ENCODE measurements around the gene NKD2. TPM values are rescaled to one million over a fixed set of nuclear protein-coding genes. Genes with fewer than 3 reads are reported as not detected.
A peak's percentile ranks its signal among the peaks of the same experiment; 100 is the strongest.

NKD2 gene
- total and polyA plus RNA-seq, 7 experiments from 2014 or later, result 4.8 TPM; not detected in 6

- DNase-seq (no peak), ATAC-seq (no peak)
- CTCF ChIA-PET, result no interaction called here
- Histone ChIP-seq H3K36me3 (ENCODE audit: control insufficient read depth in 2 of 3, insufficient read depth in 3 of 3, low read length in 3 of 3) (peaks cover 0 to 45% (median 0%) of the 10 kb centered on the region in 3 experiments), H3K27ac (ENCODE audit: low read depth, low read length) (no peak overlapping the region), H3K4me1 (ENCODE audit: control insufficient read depth in 2 of 2, insufficient read depth in 2 of 2, low read length in 2 of 2) (no peaks in the 10 kb centered on the region), H3K9me3 (ENCODE audit: control insufficient read depth in 2 of 3, low read length in 3 of 3) (no peaks in the 10 kb centered on the region), H3K4me3 (ENCODE audit: low read length) (no peak overlapping the region), H3K27me3 (ENCODE audit: control insufficient read depth in 2 of 2, insufficient read depth in 2 of 2, low read length in 2 of 2) (no peaks in the 10 kb centered on the region)
- H3K36me3 Mint-ChIP-seq, result peaks cover 0 to 31% (median 4%) of the 10 kb centered on the region in 5 donors
- H3K27me3 Mint-ChIP-seq, result no peaks in the 10 kb centered on the region
- POLR2A ChIA-PET, result no interaction called here
- H3K4me3 Mint-ChIP-seq, result no peak overlapping the region
- H3K27ac Mint-ChIP-seq, result no peak overlapping the region
- peaks cover 0 to 9% (median 4%) of the 10 kb centered on the region in 7 donors for H3K4me1 Mint-ChIP-seq
- H3K9me3 Mint-ChIP-seq, result peaks cover 0 to 29% (median 0%) of the 10 kb centered on the region in 11 donors
- intact Hi-C loops (cut with micrococcal nuclease), result loop anchor here in 1 of 2 donors (10.0 kb wide), 1 partner anchor 54 kb away; no protein-coding TSS in a partner anchor
These were observed 42.1 kb downstream of the NKD2 start for GRCh38 chr5:1050423-1051365.

- Mint-ChIP-seq H3K27me3 (no peaks in the 10 kb centered on the region), H3K4me1 (peaks cover 0 to 4% (median 0%) of the 10 kb centered on the region in 7 donors), H3K36me3 (peaks cover 0 to 25% (median 4%) of the 10 kb centered on the region in 5 donors), H3K9me3 (peaks cover 0 to 23% (median 0%) of the 10 kb centered on the region in 11 donors), H3K4me3 (no peak overlapping the region), H3K27ac (no peak overlapping the region)
- no peak overlapping the region for H3K27ac ChIP-seq (ENCODE audit: low read depth, low read length)
- ATAC-seq (no peak), DNase-seq (no peak)
- H3K36me3 ChIP-seq (ENCODE audit: control insufficient read depth in 2 of 3, insufficient read depth in 3 of 3, low read length in 3 of 3), result peaks cover 0 to 51% (median 0%) of the 10 kb centered on the region in 3 experiments
- H3K4me3 ChIP-seq (ENCODE audit: low read length), result no peak overlapping the region
- H3K27me3 ChIP-seq (ENCODE audit: control insufficient read depth in 2 of 2, insufficient read depth in 2 of 2, low read length in 2 of 2), result no peaks in the 10 kb centered on the region
- ChIA-PET POLR2A (no interaction called here), CTCF (interaction anchor here (1.8 kb wide), 1 partner anchor 87 kb away, joined by 6 read pairs; no protein-coding TSS in a partner anchor)
- intact Hi-C loops (cut with micrococcal nuclease), result loop anchor here in 1 of 2 donors (10.0 kb wide), 1 partner anchor 53 kb away; no protein-coding TSS in a partner anchor
- no peaks in the 10 kb centered on the region for H3K4me1 ChIP-seq (ENCODE audit: control insufficient read depth in 2 of 2, insufficient read depth in 2 of 2, low read length in 2 of 2)
- H3K9me3 ChIP-seq (ENCODE audit: control insufficient read depth in 2 of 3, low read length in 3 of 3), result no peaks in the 10 kb centered on the region
These were observed 42.7 kb downstream of the NKD2 start for GRCh38 chr5:1051366-1051720.

GRCh38 chr5:1052076-1052475, 43.5 kb downstream of the NKD2 start:
- Mint-ChIP-seq H3K4me1 (peaks cover 0 to 4% (median 0%) of the 10 kb centered on the region in 7 donors), H3K27me3 (no peaks in the 10 kb centered on the region), H3K9me3 (peaks cover 0 to 15% (median 0%) of the 10 kb centered on the region in 11 donors), H3K27ac (peak overlapping the region in 1 of 9 donors; percentile 73), H3K4me3 (no peak overlapping the region), H3K36me3 (peaks cover 0 to 17% (median 4%) of the 10 kb centered on the region in 5 donors)
- Histone ChIP-seq H3K4me3 (ENCODE audit: low read length) (no peak overlapping the region), H3K27ac (ENCODE audit: low read depth, low read length) (no peak overlapping the region), H3K27me3 (ENCODE audit: control insufficient read depth in 2 of 2, insufficient read depth in 2 of 2, low read length in 2 of 2) (no peaks in the 10 kb centered on the region), H3K4me1 (ENCODE audit: control insufficient read depth in 2 of 2, insufficient read depth in 2 of 2, low read length in 2 of 2) (no peaks in the 10 kb centered on the region), H3K36me3 (ENCODE audit: control insufficient read depth in 2 of 3, insufficient read depth in 3 of 3, low read length in 3 of 3) (peaks cover 0 to 59% (median 0%) of the 10 kb centered on the region in 3 experiments), H3K9me3 (ENCODE audit: control insufficient read depth in 2 of 3, low read length in 3 of 3) (no peaks in the 10 kb centered on the region)
- ChIA-PET CTCF (interaction anchor here (1.8 kb wide), 1 partner anchor 87 kb away, joined by 6 read pairs; no protein-coding TSS in a partner anchor), POLR2A (no interaction called here)
- DNase-seq, result no peak
- no peak for ATAC-seq
- intact Hi-C loops (cut with micrococcal nuclease), result loop anchor here in 1 of 2 donors (10.0 kb wide), 1 partner anchor 53 kb away; no protein-coding TSS in a partner anchor

- ATAC-seq, result no peak
- Mint-ChIP-seq H3K36me3 (peaks cover 0 to 17% (median 4%) of the 10 kb centered on the region in 5 donors), H3K27ac (no peak overlapping the region)
These were observed 44.2 kb downstream of the NKD2 start for GRCh38 chr5:1052641-1053390.

GRCh38 chr5:1053391-1054017, 44.9 kb downstream of the NKD2 start:
- Mint-ChIP-seq H3K27me3 (no peaks in the 10 kb centered on the region), H3K9me3 (peaks cover 0 to under 1% (median 0%) of the 10 kb centered on the region in 11 donors), H3K36me3 (peaks cover 0 to 17% (median 3%) of the 10 kb centered on the region in 5 donors), H3K27ac (peak overlapping the region in 1 of 9 donors; percentile 20), H3K4me1 (peaks cover 0 to under 1% (median 0%) of the 10 kb centered on the region in 7 donors), H3K4me3 (no peak overlapping the region)
- ATAC-seq (no peak), DNase-seq (no peak)
- Histone ChIP-seq H3K27ac (ENCODE audit: low read depth, low read length) (no peak overlapping the region), H3K27me3 (ENCODE audit: control insufficient read depth in 2 of 2, insufficient read depth in 2 of 2, low read length in 2 of 2) (no peaks in the 10 kb centered on the region), H3K36me3 (ENCODE audit: control insufficient read depth in 2 of 3, insufficient read depth in 3 of 3, low read length in 3 of 3) (peaks cover 0 to 73% (median 0%) of the 10 kb centered on the region in 3 experiments), H3K4me1 (ENCODE audit: control insufficient read depth in 2 of 2, insufficient read depth in 2 of 2, low read length in 2 of 2) (no peaks in the 10 kb centered on the region), H3K4me3 (ENCODE audit: low read length) (no peak overlapping the region), H3K9me3 (ENCODE audit: control insufficient read depth in 2 of 3, low read length in 3 of 3) (no peaks in the 10 kb centered on the region)
- ChIA-PET CTCF (interaction anchor here (0.6 kb wide), 1 partner anchor 899 kb away, joined by 3 read pairs; no protein-coding TSS in a partner anchor), POLR2A (no interaction called here)
- intact Hi-C loops (cut with micrococcal nuclease), result loop anchor here in 1 of 2 donors (1.0 to 10.0 kb wide), 2 partner anchors 51 to 87 kb away; no protein-coding TSS in a partner anchor

More at GRCh38 chr5:1052641-1053390, 44.2 kb downstream of the NKD2 start:
- no peaks in the 10 kb centered on the region for H3K4me1 ChIP-seq (ENCODE audit: control insufficient read depth in 2 of 2, insufficient read depth in 2 of 2, low read length in 2 of 2)
- no peaks in the 10 kb centered on the region for H3K27me3 Mint-ChIP-seq
- peaks cover 0 to 4% (median 0%) of the 10 kb centered on the region in 7 donors for H3K4me1 Mint-ChIP-seq
- DNase-seq, result no peak
- H3K4me3 ChIP-seq (ENCODE audit: low read length), result no peak overlapping the region
- ChIA-PET POLR2A (no interaction called here), CTCF (interaction anchor here (0.6 to 1.8 kb wide), 2 partner anchors 86 to 898 kb away, joined by 3 to 6 read pairs; no protein-coding TSS in a partner anchor)
- H3K9me3 Mint-ChIP-seq, result peaks cover 0 to 8% (median 0%) of the 10 kb centered on the region in 11 donors
- no peaks in the 10 kb centered on the region for H3K9me3 ChIP-seq (ENCODE audit: control insufficient read depth in 2 of 3, low read length in 3 of 3)
- no peaks in the 10 kb centered on the region for H3K27me3 ChIP-seq (ENCODE audit: control insufficient read depth in 2 of 2, insufficient read depth in 2 of 2, low read length in 2 of 2)
- intact Hi-C loops (cut with micrococcal nuclease), result loop anchor here in 1 of 2 donors (1.0 to 10.0 kb wide), 2 partner anchors 52 to 87 kb away; no protein-coding TSS in a partner anchor
- peaks cover 0 to 66% (median 0%) of the 10 kb centered on the region in 3 experiments for H3K36me3 ChIP-seq (ENCODE audit: control insufficient read depth in 2 of 3, insufficient read depth in 3 of 3, low read length in 3 of 3)
- no peak overlapping the region for H3K27ac ChIP-seq (ENCODE audit: low read depth, low read length)
- H3K4me3 Mint-ChIP-seq, result no peak overlapping the region

All from naive thymus-derived CD4-positive, alpha-beta T cell (primary cell).